ENCODE data around the gene TSPAN9. TPM values are rescaled to one million over a fixed set of nuclear protein-coding genes. Genes with fewer than 3 reads are reported as not detected.

TSPAN9 gene
- total and polyA plus RNA-seq, 2 experiments from 2014 or later, result 6.0 to 31.5 TPM

GRCh38 chr12:3247077-3247476 is 169.9 kb downstream of the TSPAN9 start (continued):
- TF ChIP-seq, protein P1, sequence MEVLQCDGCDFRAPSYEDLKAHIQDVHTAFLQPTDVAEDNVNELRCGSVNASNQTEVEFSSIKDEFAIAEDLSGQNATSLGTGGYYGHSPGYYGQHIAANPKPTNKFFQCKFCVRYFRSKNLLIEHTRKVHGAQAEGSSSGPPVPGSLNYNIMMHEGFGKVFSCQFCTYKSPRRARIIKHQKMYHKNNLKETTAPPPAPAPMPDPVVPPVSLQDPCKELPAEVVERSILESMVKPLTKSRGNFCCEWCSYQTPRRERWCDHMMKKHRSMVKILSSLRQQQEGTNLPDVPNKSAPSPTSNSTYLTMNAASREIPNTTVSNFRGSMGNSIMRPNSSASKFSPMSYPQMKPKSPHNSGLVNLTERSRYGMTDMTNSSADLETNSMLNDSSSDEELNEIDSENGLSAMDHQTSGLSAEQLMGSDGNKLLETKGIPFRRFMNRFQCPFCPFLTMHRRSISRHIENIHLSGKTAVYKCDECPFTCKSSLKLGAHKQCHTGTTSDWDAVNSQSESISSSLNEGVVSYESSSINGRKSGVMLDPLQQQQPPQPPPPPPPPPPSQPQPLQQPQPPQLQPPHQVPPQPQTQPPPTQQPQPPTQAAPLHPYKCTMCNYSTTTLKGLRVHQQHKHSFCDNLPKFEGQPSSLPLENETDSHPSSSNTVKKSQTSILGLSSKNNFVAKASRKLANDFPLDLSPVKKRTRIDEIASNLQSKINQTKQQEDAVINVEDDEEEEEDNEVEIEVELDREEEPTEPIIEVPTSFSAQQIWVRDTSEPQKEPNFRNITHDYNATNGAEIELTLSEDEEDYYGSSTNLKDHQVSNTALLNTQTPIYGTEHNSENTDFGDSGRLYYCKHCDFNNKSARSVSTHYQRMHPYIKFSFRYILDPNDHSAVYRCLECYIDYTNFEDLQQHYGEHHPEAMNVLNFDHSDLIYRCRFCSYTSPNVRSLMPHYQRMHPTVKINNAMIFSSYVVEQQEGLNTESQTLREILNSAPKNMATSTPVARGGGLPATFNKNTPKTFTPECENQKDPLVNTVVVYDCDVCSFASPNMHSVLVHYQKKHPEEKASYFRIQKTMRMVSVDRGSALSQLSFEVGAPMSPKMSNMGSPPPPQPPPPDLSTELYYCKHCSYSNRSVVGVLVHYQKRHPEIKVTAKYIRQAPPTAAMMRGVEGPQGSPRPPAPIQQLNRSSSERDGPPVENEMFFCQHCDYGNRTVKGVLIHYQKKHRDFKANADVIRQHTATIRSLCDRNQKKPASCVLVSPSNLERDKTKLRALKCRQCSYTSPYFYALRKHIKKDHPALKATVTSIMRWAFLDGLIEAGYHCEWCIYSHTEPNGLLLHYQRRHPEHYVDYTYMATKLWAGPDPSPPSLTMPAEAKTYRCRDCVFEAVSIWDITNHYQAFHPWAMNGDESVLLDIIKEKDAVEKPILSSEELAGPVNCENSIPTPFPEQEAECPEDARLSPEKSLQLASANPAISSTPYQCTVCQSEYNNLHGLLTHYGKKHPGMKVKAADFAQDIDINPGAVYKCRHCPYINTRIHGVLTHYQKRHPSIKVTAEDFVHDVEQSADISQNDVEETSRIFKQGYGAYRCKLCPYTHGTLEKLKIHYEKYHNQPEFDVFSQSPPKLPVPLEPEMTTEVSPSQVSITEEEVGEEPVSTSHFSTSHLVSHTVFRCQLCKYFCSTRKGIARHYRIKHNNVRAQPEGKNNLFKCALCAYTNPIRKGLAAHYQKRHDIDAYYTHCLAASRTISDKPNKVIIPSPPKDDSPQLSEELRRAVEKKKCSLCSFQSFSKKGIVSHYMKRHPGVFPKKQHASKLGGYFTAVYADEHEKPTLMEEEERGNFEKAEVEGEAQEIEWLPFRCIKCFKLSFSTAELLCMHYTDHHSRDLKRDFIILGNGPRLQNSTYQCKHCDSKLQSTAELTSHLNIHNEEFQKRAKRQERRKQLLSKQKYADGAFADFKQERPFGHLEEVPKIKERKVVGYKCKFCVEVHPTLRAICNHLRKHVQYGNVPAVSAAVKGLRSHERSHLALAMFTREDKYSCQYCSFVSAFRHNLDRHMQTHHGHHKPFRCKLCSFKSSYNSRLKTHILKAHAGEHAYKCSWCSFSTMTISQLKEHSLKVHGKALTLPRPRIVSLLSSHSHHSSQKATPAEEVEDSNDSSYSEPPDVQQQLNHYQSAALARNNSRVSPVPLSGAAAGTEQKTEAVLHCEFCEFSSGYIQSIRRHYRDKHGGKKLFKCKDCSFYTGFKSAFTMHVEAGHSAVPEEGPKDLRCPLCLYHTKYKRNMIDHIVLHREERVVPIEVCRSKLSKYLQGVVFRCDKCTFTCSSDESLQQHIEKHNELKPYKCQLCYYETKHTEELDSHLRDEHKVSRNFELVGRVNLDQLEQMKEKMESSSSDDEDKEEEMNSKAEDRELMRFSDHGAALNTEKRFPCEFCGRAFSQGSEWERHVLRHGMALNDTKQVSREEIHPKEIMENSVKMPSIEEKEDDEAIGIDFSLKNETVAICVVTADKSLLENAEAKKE (CRISPR knock-in tag; IDR thresholded peaks at IDR 0.05), result no peak
- TF ChIP-seq, protein P2, sequence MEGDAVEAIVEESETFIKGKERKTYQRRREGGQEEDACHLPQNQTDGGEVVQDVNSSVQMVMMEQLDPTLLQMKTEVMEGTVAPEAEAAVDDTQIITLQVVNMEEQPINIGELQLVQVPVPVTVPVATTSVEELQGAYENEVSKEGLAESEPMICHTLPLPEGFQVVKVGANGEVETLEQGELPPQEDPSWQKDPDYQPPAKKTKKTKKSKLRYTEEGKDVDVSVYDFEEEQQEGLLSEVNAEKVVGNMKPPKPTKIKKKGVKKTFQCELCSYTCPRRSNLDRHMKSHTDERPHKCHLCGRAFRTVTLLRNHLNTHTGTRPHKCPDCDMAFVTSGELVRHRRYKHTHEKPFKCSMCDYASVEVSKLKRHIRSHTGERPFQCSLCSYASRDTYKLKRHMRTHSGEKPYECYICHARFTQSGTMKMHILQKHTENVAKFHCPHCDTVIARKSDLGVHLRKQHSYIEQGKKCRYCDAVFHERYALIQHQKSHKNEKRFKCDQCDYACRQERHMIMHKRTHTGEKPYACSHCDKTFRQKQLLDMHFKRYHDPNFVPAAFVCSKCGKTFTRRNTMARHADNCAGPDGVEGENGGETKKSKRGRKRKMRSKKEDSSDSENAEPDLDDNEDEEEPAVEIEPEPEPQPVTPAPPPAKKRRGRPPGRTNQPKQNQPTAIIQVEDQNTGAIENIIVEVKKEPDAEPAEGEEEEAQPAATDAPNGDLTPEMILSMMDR (conservative IDR thresholded peaks at IDR 0.05; ENCODE audit: low read depth in 2 of 2), result no peak

DNA sequence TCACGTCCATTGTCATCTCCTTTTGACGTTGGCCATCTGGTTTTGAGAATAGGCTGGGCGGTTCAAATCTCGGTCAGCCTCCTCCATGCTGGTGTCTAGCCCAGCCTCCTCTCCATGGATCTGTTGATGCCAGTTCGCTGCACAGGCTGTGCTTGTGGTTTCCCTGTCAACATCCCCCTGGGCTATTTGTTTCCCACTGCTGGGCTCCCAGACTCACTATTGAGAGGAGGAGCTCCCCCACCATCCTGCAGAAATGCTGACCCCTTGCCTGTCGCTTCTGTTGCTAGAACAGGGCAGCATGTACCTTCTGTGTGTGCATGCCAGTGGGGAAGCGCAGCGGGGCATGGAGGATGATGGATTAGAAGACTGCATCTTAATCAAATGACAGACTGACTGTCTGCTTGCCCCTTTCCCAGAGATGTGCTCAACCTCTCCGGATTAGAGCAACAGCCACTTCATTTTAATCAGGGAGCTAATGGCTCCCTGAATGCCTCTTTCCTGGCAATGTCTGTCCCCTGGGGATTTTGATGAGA is 170.5 kb downstream of the TSPAN9 start:
- no peaks in the 10 kb centered on the region for H3K9me3 Mint-ChIP-seq
- DNase-seq (ENCODE audit: low spot score) (no peak), ATAC-seq (no peak)
- no peak overlapping the region for H3K4me3 ChIP-seq
- H3F3A ChIP-seq (replicated peaks; ENCODE audit: low read depth), result no peaks in the 10 kb centered on the region
- H3K4me2 ChIP-seq, result no peak overlapping the region
- 0 out of 2 replicates have a peak, but pooled peaks cover 4% of the 10 kb centered on the region for H3K9me2 ChIP-seq (ENCODE audit: insufficient read depth)
- H3K27me3 Mint-ChIP-seq (ENCODE audit: insufficient read depth, low read depth, poor library complexity), result peaks cover 8% of the 10 kb centered on the region
- no peak overlapping the region for H2AFZ ChIP-seq
- no peak overlapping the region for H3K27ac Mint-ChIP-seq
- no peaks in the 10 kb centered on the region for H3K4me1 ChIP-seq (ENCODE audit: insufficient read depth)
- H3K4me3 Mint-ChIP-seq, result no peak overlapping the region
- H3K4me1 Mint-ChIP-seq, result peaks cover 7% of the 10 kb centered on the region
- no peaks in the 10 kb centered on the region for H3K79me2 ChIP-seq (replicated peaks; ENCODE audit: insufficient read depth)
- no peak overlapping the region for H3K27ac ChIP-seq (ENCODE audit: low read depth)
- no peaks in the 10 kb centered on the region for H3K36me3 ChIP-seq (ENCODE audit: insufficient read depth)
- peaks cover 6% of the 10 kb centered on the region; the same call in 2 of the 3 replicates for H3K36me3 Mint-ChIP-seq (ENCODE audit: low read depth)
- no peaks in the 10 kb centered on the region for H3K27me3 ChIP-seq (ENCODE audit: insufficient read depth)
- no peaks in the 10 kb centered on the region for H4K20me1 ChIP-seq (replicated peaks; ENCODE audit: insufficient read depth)
- TF ChIP-seq CREB1 (CRISPR knock-in tag; IDR thresholded peaks at IDR 0.05; ENCODE audit: low read depth) (no peak), REST (IDR thresholded peaks at IDR 0.05; ENCODE audit: unreplicated experiment) (no peak), ZNF114 (CRISPR knock-in tag; IDR thresholded peaks at IDR 0.05) (no peak), POLR2AphosphoS5 (IDR thresholded peaks at IDR 0.05; ENCODE audit: low read depth) (no peak), ZNF331 (CRISPR knock-in tag; IDR thresholded peaks at IDR 0.05; ENCODE audit: low read depth) (no peak)
- TF ChIP-seq, protein P3, sequence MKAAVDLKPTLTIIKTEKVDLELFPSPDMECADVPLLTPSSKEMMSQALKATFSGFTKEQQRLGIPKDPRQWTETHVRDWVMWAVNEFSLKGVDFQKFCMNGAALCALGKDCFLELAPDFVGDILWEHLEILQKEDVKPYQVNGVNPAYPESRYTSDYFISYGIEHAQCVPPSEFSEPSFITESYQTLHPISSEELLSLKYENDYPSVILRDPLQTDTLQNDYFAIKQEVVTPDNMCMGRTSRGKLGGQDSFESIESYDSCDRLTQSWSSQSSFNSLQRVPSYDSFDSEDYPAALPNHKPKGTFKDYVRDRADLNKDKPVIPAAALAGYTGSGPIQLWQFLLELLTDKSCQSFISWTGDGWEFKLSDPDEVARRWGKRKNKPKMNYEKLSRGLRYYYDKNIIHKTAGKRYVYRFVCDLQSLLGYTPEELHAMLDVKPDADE (IDR thresholded peaks at IDR 0.05), result no peak
